Mucosa of gallbladder (tissue), 1 donor: ENCODE measurements around the gene SRRM4. TPM values are rescaled to one million over a fixed set of nuclear protein-coding genes. Genes with fewer than 3 reads are reported as not detected.
A peak's percentile ranks its signal among the peaks of the same experiment; 100 is the strongest.

ENCODE experiments used
- DNase-seq: peaks from one replicate; pipeline ENCODE4 v3.0.0-alpha.2; 2020; ENCODE audit warnings: low spot score
- total RNA-seq: library from RNA; stranded (reverse); gene quantifications from one replicate; pipeline ENCODE4 v1.2.1, GENCODE V29; 2021
- donor health status: DM: no; HTN: no; CAD: no.

SRRM4 gene
- total RNA-seq, 1 donor from 2014 or later = 0.03 TPM

DNA sequence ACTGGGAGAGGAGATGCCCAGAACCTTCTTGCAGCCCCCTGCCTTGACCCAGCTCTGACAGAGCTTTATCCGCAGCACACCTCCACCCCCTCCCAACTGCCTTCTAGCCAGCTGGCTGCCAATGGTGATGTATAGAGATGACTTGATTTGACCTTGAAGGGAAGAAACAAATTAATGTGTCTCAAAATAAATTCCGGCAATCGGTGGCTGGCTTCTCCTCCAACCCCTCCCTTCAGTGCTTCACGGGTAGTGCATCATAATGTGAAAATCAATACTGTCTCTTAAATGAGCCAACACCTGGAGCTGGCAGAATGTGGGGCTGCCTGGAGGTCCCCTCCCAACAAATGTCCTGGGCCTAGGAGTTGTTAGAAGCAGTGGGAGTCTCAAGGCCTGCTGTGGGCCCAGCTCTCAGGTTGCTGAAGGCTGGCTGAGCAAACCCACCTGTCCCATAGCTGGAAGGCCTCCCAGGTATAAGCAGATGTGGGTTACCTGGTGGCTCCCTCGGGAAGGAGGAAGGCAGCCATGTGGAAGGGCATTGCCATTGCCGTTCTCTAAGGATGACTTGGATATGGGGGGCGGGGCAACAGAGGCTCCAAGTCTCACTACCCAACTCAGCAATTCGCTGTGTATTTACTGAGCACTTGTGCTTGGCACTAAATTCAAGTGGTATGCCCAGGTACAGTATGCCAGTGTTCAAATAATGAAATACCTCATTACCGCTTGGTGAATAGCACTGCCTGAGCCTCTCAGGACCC lies 220.6 kb downstream of the SRRM4 start:
- no peak for DNase-seq

DNA sequence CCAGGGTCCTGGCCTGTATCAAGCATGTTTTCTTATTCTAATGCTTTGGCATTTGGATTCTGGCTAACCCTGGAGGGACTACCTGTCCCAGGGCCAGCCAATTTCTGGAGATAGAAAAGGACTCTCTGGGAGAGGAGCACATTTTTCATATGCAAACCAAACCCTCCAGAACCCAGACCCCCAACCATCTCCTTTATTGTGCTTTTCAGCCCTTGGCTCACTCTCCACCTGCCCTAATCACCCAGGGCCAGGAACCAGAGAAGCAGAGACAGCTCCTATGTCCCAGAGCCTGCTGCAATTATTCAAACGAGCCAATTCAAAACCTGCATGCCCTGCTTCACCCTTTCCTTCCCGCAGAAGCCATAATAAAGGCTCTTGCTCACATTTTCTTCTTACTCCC lies 221.2 kb downstream of the SRRM4 start:
- DNase-seq = no peak

GRCh38 chr12:119204131-119204530 lies 222.8 kb downstream of the SRRM4 start:
- DNase-seq = no peak

- DNase-seq = no peak
These were observed 223.4 kb downstream of the SRRM4 start for GRCh38 chr12:119204671-119205285.

DNA sequence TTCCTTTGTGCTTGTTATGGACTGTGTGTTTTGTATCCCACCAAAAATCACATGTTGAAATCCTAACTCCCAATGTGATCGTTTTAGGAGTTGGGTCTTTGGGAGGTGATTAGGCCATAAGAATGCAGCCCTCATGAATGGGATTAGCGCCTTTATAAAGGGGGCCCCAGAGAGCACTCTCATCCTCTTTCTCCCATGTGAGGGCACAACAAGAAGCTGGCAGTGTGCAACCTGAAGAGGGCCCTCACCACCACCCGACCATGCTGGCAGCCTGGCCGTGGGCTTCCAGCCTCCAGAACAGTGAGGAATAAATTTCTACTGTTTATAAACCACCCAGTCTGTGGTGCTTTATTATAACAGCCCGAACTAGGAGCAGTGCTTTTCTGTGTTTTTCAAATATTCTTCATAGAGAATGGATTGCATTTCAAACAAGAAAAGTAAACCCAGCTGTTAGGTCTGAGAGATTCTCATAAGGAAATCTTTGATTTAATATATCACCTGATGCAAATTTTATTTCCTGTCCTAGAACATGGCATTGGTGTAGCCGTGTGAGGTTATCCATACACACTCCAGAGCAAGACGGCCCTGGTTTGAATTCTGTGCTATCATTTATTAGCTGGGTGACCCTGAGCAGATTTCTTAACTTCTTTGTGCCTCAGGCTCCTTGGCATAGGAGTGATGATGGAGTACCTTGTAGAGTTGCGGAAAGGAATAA lies 225.2 kb downstream of the SRRM4 start:
- DNase-seq = no peak

DNA sequence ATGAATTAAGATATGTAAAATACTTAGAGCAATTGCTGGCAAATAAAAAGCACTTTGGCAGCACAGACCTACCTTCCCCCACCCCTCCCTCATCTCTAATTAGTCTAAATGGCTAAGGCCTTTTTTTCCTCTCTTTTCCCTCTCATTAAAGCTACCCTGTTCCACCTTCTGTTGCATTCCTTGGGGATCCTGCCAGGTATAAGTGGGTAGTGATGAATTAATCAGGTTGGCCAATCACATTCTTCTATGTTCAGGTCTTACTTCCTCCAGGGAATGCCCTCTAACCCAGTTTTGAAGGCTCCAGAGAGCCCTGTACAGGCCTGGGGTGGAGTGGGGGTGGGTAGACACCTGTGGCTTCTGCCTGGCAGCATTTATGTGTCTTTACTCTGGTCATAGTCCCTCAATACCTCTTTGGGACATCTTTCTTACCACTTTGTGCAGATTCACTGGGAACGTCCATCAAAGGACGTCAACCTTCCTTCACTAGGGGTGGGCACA lies 225.8 kb downstream of the SRRM4 start:
- DNase-seq = no peak

DNA sequence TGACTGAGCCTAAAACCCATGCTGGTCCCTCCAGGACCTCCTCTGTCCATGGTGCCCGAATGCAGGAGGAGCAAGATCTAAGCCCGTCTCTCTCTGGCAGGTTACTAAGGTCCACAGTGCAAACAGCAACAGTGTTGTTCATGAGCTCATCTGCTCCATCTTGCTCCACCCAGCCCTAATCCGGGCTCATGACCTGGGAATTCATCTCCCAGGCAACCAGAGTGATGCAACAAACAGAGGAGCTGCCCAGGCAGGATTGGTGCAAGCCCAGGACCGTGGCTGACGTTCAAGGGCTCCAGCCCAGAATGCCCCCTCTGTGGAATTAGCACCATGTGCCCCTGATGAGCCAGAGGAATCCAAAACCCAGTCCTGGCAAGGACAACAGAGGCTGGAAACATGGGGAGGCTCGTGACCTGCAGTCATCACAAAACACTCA lies 227.3 kb downstream of the SRRM4 start:
- peak; percentile 44 for DNase-seq

DNA sequence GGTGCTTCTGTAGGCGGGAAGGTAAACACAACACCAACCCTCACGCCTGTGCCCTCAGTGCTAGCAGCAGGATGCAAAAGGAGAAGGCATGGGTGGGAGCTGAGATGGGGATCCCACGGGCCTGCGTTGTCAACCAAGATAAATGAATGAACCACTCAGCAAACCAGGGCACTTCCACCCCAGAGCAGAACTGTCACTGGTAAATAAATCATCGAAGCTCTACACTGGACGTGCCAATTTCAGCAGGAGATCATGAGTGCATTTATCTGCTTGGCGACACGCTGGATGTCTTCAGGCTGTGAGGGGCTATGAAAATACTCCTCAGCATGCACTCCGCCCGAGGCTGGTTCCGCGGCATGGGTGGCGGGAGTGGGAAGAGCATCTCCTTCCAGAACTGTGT lies 230.5 kb downstream of the SRRM4 start:
- no peak for DNase-seq

Other genes starting within 250 kb of the SRRM4 start
- gene HSPB8, start 197.4 kb downstream of the SRRM4 start, total RNA-seq = 58.1 TPM